HG02938 (cell line): Measurements from ENCODE around the gene APOC1.

ENCODE experiments used
- ATAC-seq: cut with Tn5 transposase; IDR thresholded peaks from one replicate; pipeline ENCODE4 v1.9.1; 2021; ENCODE audit warnings: mild to moderate bottlenecking, moderate library complexity; ENCODE audit not compliant: unreplicated experiment

The APOC1 gene

GRCh38 chr19:44955505-44956439 lies 41.4 kb downstream of the APOC1 start:
- ATAC-seq, result peak; percentile 19

- no peak for ATAC-seq
Observed at GRCh38 chr19:44957526-44957925, 43.1 kb downstream of the APOC1 start.

- no peak for ATAC-seq
Observed at GRCh38 chr19:44958090-44958489, 43.7 kb downstream of the APOC1 start.

- ATAC-seq, result no peak
Observed at GRCh38 chr19:44959691-44960090, 45.3 kb downstream of the APOC1 start.

- ATAC-seq, result no peak
Observed at GRCh38 chr19:44960906-44961728, 46.7 kb downstream of the APOC1 start.

- no peak for ATAC-seq
Observed at GRCh38 chr19:44961821-44962220, 47.4 kb downstream of the APOC1 start.

- ATAC-seq, result no peak
Observed at GRCh38 chr19:44968118-44968517, 53.7 kb downstream of the APOC1 start.

GRCh38 chr19:44968670-44969069 lies 54.3 kb downstream of the APOC1 start:
- no peak for ATAC-seq
